Right lung (tissue), 5 donors: Measurements from ENCODE around the gene TLCD3B. TPM values are rescaled to one million over a fixed set of nuclear protein-coding genes. Genes with fewer than 3 reads are reported as not detected.

Source experiments
- polyA plus RNA-seq, 5 donors: library from polyadenylated mRNA; unstranded; fragments of 120-200 nt; gene quantifications; one replicate each; pipeline versions ENCODE4 v1.2.1 to v1.2.3, GENCODE V29; 2013; ENCODE audit warnings: inconsistent platforms in 1 of 5, low replicate concordance in 1 of 5; ENCODE audit not compliant: insufficient read length in 5 of 5, insufficient read depth in 1 of 5

TLCD3B gene
- polyA plus RNA-seq, 5 donors, result 0.66 to 0.97 (median 0.79) TPM

Other genes starting within 250 kb of the TLCD3B start
- gene KIF22, start 240.5 kb downstream of the TLCD3B start, polyA plus RNA-seq, result 10 to 100 TPM; 51.0 to 84.4 (median 73.4) TPM
- gene MAZ, start 224.7 kb downstream of the TLCD3B start, polyA plus RNA-seq, result 100 to 1,000 TPM; 231 to 333 (median 262) TPM
- 10 to 100 TPM; 10.4 to 16.1 (median 12.8) TPM for gene PRRT2, start 219.1 kb downstream of the TLCD3B start, polyA plus RNA-seq
- 10 to 100 TPM; 26.4 to 46.3 (median 31.3) TPM for gene PAGR1, start 215.1 kb downstream of the TLCD3B start, polyA plus RNA-seq
- 10 to 100 TPM in 4 of 5 donors, 1 to 10 TPM in 1; 9.6 to 23.1 (median 14.0) TPM for gene MVP, start 210.8 kb downstream of the TLCD3B start, polyA plus RNA-seq
- gene CDIPT, start 168.0 kb downstream of the TLCD3B start, polyA plus RNA-seq, result 10 to 100 TPM; 62.4 to 94.6 (median 84.3) TPM
- gene SEZ6L2, start 131.7 kb downstream of the TLCD3B start, polyA plus RNA-seq, result 1 to 10 TPM; 4.1 to 7.8 (median 5.2) TPM
- gene ASPHD1, start 130.8 kb downstream of the TLCD3B start, polyA plus RNA-seq, result under 1 TPM; 0.41 to 0.94 (median 0.63) TPM
- gene KCTD13, start 105.0 kb downstream of the TLCD3B start, polyA plus RNA-seq, result 10 to 100 TPM; 13.8 to 22.9 (median 21.4) TPM
- 100 to 1,000 TPM in 4 of 5 donors, 10 to 100 TPM in 1; 94.6 to 126 (median 108) TPM for gene TMEM219, start 69.2 kb downstream of the TLCD3B start, polyA plus RNA-seq
- 10 to 100 TPM; 42.8 to 66.2 (median 54.0) TPM for gene TAOK2, start 57.4 kb downstream of the TLCD3B start, polyA plus RNA-seq
- gene HIRIP3, start 35.7 kb downstream of the TLCD3B start, polyA plus RNA-seq, result 10 to 100 TPM; 16.8 to 22.5 (median 19.8) TPM
- gene INO80E, start 35.0 kb downstream of the TLCD3B start, polyA plus RNA-seq, result 10 to 100 TPM; 45.5 to 70.9 (median 48.1) TPM
- gene DOC2A, start 20.2 kb downstream of the TLCD3B start, polyA plus RNA-seq, result 1 to 10 TPM; 1.4 to 5.3 (median 3.8) TPM
- not detected for gene C16orf92, start 8.1 kb downstream of the TLCD3B start, polyA plus RNA-seq
- gene ALDOA, start 34.5 kb upstream of the TLCD3B start, polyA plus RNA-seq, result 100 to 1,000 TPM; 251 to 539 (median 362) TPM
- 10 to 100 TPM; 60.9 to 90.8 (median 68.7) TPM for gene PPP4C, start 44.7 kb upstream of the TLCD3B start, polyA plus RNA-seq
- 1 to 10 TPM in 4 of 5 donors, under 1 TPM in 1; 0.85 to 2.0 (median 1.3) TPM for gene TBX6, start 60.7 kb upstream of the TLCD3B start, polyA plus RNA-seq
- gene YPEL3, start 64.9 kb upstream of the TLCD3B start, polyA plus RNA-seq, result 10 to 100 TPM; 49.0 to 73.2 (median 55.0) TPM
- gene GDPD3, start 82.3 kb upstream of the TLCD3B start, polyA plus RNA-seq, result 10 to 100 TPM; 11.0 to 18.4 (median 15.6) TPM
- 100 to 1,000 TPM in 4 of 5 donors, 10 to 100 TPM in 1; 98.2 to 120 (median 114) TPM for gene MAPK3, start 91.9 kb upstream of the TLCD3B start, polyA plus RNA-seq
- 10 to 100 TPM; 14.0 to 27.0 (median 17.9) TPM for gene CORO1A, start 152.3 kb upstream of the TLCD3B start, polyA plus RNA-seq
- gene BOLA2B, start 162.4 kb upstream of the TLCD3B start, polyA plus RNA-seq, result 10 to 100 TPM; 13.1 to 37.9 (median 20.1) TPM
- 10 to 100 TPM; 12.7 to 28.5 (median 21.3) TPM for gene SLX1A, start 162.6 kb upstream of the TLCD3B start, polyA plus RNA-seq
- gene SULT1A3, start 168.0 kb upstream of the TLCD3B start, polyA plus RNA-seq, result 10 to 100 TPM in 4 of 5 donors, 1 to 10 TPM in 1; 7.7 to 14.7 (median 10.4) TPM
- 10 to 100 TPM; 13.8 to 29.2 (median 21.1) TPM for gene NPIPB13, start 217.2 kb upstream of the TLCD3B start, polyA plus RNA-seq